Islet of Langerhans (tissue), 1 donor: ENCODE results near the gene FAM124A.

Source experiments
- FAIRE-seq: peaks from one replicate; lab custom pipeline; 2011; peaks lifted over from hg19 to GRCh38; lab: Jason Lieb, UNC

FAM124A gene

GRCh38 chr13:51243832-51244231, 21.6 kb downstream of the FAM124A start:
- no peak for FAIRE-seq

DNA sequence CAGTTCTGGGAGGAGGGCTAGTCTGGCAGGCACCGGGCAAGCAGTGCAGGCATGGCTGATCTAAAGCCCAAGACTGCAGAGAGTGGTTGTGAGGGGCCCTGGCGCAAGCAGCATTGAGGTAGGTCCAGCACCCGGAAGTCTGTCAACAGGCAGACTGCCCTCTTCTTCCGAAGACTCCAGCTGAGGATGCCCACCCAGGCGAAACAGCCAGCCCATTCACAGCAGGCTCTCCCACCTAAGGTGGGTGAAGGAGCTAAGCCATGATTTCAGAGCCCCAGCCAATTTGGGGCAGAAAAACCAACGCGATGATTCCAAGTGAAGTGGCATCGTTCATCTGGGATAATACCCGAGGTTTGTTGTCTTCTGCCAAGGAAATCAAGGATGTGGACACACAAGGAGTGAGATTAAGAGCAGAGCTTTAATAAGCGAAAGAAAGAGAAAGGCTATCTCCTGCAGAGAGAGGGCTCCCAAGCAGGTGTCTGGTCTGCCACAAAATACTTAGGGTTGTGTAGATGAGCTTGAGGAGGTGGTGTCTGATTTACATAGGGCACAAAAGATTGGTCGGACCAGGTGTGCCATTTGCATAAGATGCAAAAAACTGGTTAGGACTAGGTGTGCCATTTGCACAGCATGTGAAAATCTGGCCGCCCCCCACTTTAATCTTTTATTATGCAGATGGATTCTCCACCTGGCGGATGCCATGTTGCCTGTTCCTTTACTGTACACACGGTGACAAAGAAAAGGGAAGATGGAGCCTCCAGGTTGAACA, 22.6 kb downstream of the FAM124A start:
- FAIRE-seq: no peak

GRCh38 chr13:51245583-51245982, 23.4 kb downstream of the FAM124A start:
- FAIRE-seq: no peak

DNA sequence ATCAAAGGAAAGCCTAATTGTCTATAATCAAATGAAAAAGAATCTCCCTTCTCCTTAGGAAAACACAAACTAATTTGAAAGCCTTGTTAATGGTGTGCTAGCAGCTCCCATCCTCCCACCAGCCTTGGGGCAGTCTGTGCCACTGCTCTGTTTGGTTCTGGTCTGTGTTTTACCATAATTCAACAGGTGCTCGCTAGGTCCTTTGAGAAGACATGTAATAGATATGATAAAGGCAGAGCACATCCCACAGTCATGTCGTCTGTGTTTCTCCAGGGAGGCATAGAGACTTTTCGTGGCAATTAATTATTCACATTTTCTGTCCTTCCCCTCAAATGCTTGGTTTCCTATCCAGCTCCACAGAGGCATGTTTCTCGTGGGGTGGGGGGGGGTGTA, 23.8 kb downstream of the FAM124A start:
- FAIRE-seq: no peak

GRCh38 chr13:51246418-51247277, 24.4 kb downstream of the FAM124A start:
- no peak for FAIRE-seq

- FAIRE-seq: no peak
Observed at GRCh38 chr13:51249255-51249654, 27.1 kb downstream of the FAM124A start.

DNA sequence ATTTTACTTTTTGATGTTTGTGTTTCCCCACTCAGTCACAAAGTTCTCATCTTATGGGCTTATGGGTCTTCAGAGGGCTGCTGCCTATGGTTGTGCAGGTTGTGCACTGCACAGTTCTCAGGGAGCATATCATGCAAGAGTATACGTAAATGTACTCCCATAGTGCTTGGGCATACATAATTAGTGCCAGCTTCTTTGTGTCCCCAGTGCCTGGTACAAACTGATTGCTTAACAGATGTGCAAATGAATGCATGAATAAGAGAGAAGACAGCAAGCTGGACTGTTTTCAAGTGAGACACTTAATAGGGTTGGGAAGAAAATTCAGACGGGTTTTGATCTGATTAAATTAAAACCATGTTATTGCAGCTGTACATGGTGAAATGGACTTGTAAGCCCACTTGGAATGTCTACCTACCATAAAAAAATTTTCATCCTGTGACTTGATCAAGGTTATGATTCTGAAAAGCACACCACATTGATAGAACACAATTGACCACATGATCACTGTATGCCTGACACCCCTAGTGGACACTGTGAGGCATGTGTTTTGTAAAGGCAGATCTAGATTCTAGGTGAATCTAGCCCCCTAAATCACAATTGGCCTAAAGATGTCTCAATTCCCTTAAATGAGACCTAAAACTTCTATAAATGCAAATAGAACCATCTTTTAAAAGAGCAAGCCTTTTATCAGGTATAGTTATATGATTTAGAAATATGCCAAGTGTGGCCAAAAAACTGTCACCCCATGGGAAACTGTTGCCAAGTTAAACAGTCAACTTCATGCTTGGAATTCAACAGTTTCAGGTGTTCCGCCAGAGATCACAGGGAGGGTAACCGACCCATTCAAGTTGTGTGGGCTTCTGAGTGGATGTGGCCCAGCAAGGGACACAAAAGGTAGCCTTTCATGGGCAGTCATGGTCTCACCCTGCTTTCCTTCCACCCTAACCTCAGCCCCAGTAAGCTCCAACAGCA, 27.9 kb downstream of the FAM124A start:
- FAIRE-seq: no peak

GRCh38 chr13:51251480-51251879, 29.3 kb downstream of the FAM124A start:
- FAIRE-seq: no peak

DNA sequence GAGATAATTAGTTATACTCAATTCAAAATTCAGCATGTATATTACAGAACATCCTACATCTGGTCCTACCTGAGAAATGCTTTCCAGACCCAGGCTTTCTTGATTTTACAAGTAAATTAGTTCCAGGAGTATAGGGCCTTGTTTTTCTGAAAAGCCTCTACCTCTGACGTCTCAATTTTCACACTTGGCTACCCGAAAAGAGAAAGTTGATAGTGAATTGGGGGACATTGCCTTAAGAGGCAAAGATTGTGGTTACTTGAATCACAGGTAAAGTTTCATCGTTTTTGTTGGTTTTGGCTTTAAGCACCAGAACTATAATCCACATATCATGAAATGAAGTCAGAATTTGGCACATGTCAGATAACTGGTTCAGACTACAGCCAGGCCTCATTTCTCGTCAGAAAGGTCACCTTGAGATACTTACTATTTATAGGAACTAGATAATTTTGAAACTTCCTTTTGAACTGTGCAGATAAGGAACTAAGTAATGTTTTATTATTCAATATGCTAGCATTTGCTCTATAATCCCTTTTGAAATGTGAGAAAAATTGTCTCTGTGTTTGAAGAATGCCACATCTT, 30.8 kb downstream of the FAM124A start:
- FAIRE-seq: no peak

DNA sequence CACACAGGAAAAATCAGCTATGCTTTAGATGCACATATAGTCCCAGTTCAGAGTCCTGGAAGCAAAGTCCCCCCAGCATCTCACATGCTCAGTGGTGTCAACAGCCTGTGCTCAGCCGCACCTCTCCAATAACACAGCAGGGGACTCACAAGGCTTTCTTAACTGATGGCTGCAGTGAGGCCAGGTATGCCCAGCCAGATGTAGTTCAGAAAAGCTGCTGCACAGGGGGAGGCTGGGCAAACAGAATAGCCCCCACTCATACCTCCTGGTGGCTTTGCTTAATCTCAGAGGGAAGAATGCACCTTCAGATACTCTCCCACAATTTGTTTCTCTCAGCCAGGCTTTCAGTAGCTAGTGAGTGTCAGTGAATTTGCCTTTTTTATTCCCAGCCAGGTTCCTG, 33.4 kb downstream of the FAM124A start:
- no peak for FAIRE-seq

GRCh38 chr13:51257187-51257586, 35.0 kb downstream of the FAM124A start:
- FAIRE-seq: no peak

- FAIRE-seq: no peak
Observed at GRCh38 chr13:51258612-51259548, 36.7 kb downstream of the FAM124A start.

GRCh38 chr13:51260154-51260553, 38.0 kb downstream of the FAM124A start:
- FAIRE-seq: no peak

DNA sequence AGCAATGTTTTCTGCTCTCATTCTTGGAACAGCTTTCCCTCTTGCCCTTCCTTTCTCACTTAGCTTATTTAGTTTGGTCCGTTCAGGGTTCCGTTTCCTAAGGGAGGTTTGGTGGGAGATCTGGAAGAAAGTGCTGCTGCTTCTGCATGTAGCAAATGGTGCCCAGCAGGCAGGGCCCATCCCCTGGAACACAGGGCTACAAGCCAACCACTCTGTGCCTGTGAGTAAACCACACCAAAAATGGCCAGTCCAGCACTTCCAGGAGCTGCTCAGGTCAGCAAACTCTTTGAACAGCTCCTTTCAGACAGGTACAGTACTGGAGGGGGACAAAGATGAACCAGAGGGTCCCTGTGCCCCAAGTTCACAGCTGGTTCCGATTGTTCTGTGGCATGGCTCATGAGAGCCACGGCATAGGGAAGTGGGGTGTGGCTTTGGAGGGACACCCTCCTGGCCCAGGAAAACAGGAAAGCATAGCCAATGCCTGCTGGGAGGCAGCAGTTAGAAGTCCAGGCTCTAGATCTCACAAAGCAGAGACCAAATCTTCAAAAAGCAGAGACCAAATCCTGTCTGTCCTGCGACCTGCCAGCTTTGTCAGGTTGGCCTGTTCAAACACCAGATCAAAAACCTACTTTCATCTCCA, 39.5 kb downstream of the FAM124A start:
- FAIRE-seq: no peak

GRCh38 chr13:51262501-51263211, 40.5 kb downstream of the FAM124A start:
- no peak for FAIRE-seq

- FAIRE-seq: no peak
Observed at GRCh38 chr13:51266642-51267041, 44.4 kb downstream of the FAM124A start.

DNA sequence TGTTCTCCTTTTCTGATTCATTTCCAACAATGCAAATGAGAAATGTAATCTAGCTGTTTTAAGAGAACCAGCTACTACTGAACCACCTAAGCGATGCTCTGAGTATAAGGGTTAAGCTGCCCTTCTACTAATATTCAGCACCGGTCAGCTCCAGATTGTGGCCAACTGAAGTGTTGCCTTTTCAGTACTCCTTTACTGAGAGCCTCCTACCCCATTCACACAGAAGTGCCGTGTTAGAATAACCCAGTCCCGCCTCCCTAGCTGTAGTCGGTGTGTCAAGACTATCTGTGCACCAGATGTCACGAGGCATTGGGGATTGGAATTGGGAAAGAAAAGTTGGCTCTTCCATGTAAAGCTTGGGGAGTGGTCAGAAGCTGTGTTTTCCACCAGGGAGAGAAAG, 45.4 kb downstream of the FAM124A start:
- no peak for FAIRE-seq

DNA sequence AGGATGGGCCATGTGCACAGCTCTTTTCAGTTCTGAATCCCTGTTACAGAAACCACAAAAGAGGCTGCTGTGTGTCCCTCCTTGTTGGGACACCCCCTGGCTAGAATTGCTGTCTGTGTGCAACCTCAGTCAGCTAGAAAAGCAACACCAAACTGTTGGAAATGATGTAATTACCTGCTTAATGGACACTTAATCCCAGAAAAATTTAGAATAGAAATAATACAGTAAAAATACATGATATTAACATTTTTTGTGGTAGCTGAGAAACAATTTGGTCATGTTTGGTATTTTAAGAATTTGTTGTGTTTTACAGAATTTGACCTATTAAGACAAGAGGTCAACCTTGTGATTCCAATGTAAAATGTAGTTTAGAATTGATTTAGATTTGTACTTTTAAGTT, 46.8 kb downstream of the FAM124A start:
- FAIRE-seq: no peak

- no peak for FAIRE-seq
Observed at GRCh38 chr13:51270623-51271415, 48.6 kb downstream of the FAM124A start.
